K562 (cell line): Measurements from ENCODE around the gene ZNF74. TPM values are rescaled to one million over a fixed set of nuclear protein-coding genes. Genes with fewer than 3 reads are reported as not detected.

Experiments
- ADNP ChIP-seq: fragments of 200-800 bp; sonication (Bioruptor generic); IDR thresholded peaks from 2 replicates; pipeline ENCODE4 v1.6.1; 2016; ENCODE audit warnings: missing genetic modification characterization, missing compliant biosample characterization
- CHCHD3 ChIP-seq: fragments of 250-450 bp; sonication (Bioruptor Pico); IDR thresholded peaks from 2 replicates; pipeline ENCODE4 v2.1.2; 2022; ENCODE audit warnings: mild to moderate bottlenecking
- CREB1 ChIP-seq, 2 experiments: sonication (generic) in 1 of 2; formaldehyde crosslinking in 1 of 2; IDR thresholded peaks; 2 replicates each; pipeline versions ENCODE4 v1.6.1 to v1.8.0; 2012 to 2022; ENCODE audit warnings: inconsistent platforms in 1 of 2, mild to moderate bottlenecking in 1 of 2, missing genetic modification reagents in 1 of 2, moderate library complexity in 1 of 2
- DMBX1 ChIP-seq: fragments of 250-450 bp; sonication (Bioruptor Pico); IDR thresholded peaks from 2 replicates; pipeline ENCODE4 v1.8.0; 2022; ENCODE audit warnings: inconsistent platforms, mild to moderate bottlenecking, moderate library complexity, borderline replicate concordance
- ELF2 ChIP-seq: fragments of 250-450 bp; sonication (Bioruptor Pico); IDR thresholded peaks from 2 replicates; pipeline ENCODE4 v1.5.0; 2021; ENCODE audit warnings: mild to moderate bottlenecking
- ELF4 ChIP-seq: fragments of 450-650 bp; formaldehyde crosslinking; IDR thresholded peaks from 2 replicates; pipeline ENCODE4 v1.4.0; 2022; ENCODE audit warnings: missing genetic modification characterization
- ETV1 ChIP-seq: fragments of 450-650 bp; conservative IDR thresholded peaks from 2 replicates; pipeline ENCODE4 v1.6.1; 2016; ENCODE audit warnings: missing genetic modification characterization, control low read depth, low read depth, missing compliant biosample characterization
- FOXA3 ChIP-seq, 2 experiments: fragments of 450-650 bp in 1 of 2; sonication (generic) in 1 of 2; formaldehyde crosslinking; IDR thresholded peaks in 1 of 2; conservative IDR thresholded peaks in 1 of 2; 2 replicates each; pipeline versions ENCODE4 v1.4.0 to v1.8.0; 2020 to 2022; ENCODE audit warnings: mild to moderate bottlenecking in 2 of 2, missing genetic modification reagents in 1 of 2
- HCFC1 ChIP-seq: IDR thresholded peaks from 2 replicates; pipeline ENCODE4 v1.6.1; 2012; ENCODE audit warnings: low read depth, low read length, improper control_type of control experiment
- HIVEP1 ChIP-seq: fragments of 250-450 bp; sonication (Bioruptor Pico); IDR thresholded peaks from 2 replicates; pipeline ENCODE4 v1.4.0; 2020; ENCODE audit warnings: mild to moderate bottlenecking
- JUN ChIP-seq, 2 experiments: sonication (generic) in 1 of 2; formaldehyde crosslinking in 1 of 2; IDR thresholded peaks; 2 replicates each; pipeline versions ENCODE4 v1.6.1 to v1.8.0; 2012 to 2022; ENCODE audit warnings: borderline replicate concordance in 2 of 2, mild to moderate bottlenecking in 2 of 2, improper control_type of control experiment in 1 of 2, low read depth in 1 of 2, low read length in 1 of 2, missing genetic modification reagents in 1 of 2
- KDM1A ChIP-seq, 2 experiments: fragments of 450-650 bp; IDR thresholded peaks; 2 replicates each; pipeline ENCODE4 v1.6.1; 2016; ENCODE audit warnings: mild to moderate bottlenecking in 2 of 2
- MEF2D ChIP-seq: conservative IDR thresholded peaks from 2 replicates; pipeline ENCODE4 v1.6.1; 2016; ENCODE audit warnings: low read depth, missing genetic modification characterization, missing compliant biosample characterization
- MEIS2 ChIP-seq: fragments of 450-650 bp; IDR thresholded peaks from 2 replicates; pipeline ENCODE4 v1.6.1; 2014; ENCODE audit warnings: mild to moderate bottlenecking; ENCODE audit not compliant: partially characterized antibody
- NCOA2 ChIP-seq, 2 experiments: fragments of 450-650 bp; IDR thresholded peaks; 2 replicates each; pipeline ENCODE4 v1.6.1; 2018; ENCODE audit warnings: mild to moderate bottlenecking in 2 of 2, moderate library complexity in 1 of 2; ENCODE audit not compliant: partially characterized antibody in 2 of 2
- PRMT5 ChIP-seq: sonication (generic); formaldehyde crosslinking; IDR thresholded peaks from 2 replicates; pipeline ENCODE4 v1.5.0; 2020; ENCODE audit warnings: missing genetic modification reagents
- SMARCA5 ChIP-seq: fragments of 450-650 bp; IDR thresholded peaks from 2 replicates; pipeline ENCODE4 v1.6.1; 2016
- SRF ChIP-seq, 2 experiments: fragments of 250-450, 450-650 bp in 1 of 2; sonication (Bioruptor Pico) in 1 of 2; sonication (generic) in 1 of 2; formaldehyde crosslinking; IDR thresholded peaks; 2 replicates each; pipeline versions ENCODE4 v1.5.0 to v1.5.1; 2020 to 2022; ENCODE audit warnings: mild to moderate bottlenecking in 1 of 2, missing genetic modification reagents in 1 of 2
- TRIM24 ChIP-seq, 2 experiments: fragments of 450-650 bp; IDR thresholded peaks; 2 replicates each; pipeline ENCODE4 v1.6.1; 2016
- ZBTB7A ChIP-seq: IDR thresholded peaks from 2 replicates; pipeline ENCODE4 v1.6.1; 2011; ENCODE audit warnings: low read depth, mild to moderate bottlenecking, low read length, moderate library complexity, borderline replicate concordance; ENCODE audit not compliant: control insufficient read depth
- ZC3H11A ChIP-seq: IDR thresholded peaks from 2 replicates; pipeline ENCODE4 v1.6.1; 2012; ENCODE audit warnings: low read depth, low read length, improper control_type of control experiment
- ZNF589 ChIP-seq: fragments of 200-800 bp; sonication (Bioruptor generic); IDR thresholded peaks from 2 replicates; pipeline ENCODE4 v1.6.1; 2016; ENCODE audit warnings: low read depth, missing genetic modification characterization, missing compliant biosample characterization
- ZNF76 ChIP-seq: fragments of 250-450 bp; sonication (Bioruptor Pico); IDR thresholded peaks from 2 replicates; pipeline ENCODE4 v1.4.0; 2020; ENCODE audit warnings: mild to moderate bottlenecking, moderate library complexity, borderline replicate concordance
- polyA plus RNA-seq, 8 experiments: library from polyadenylated mRNA; depleted of rRNA in 4 of 8; stranded (reverse) in 5 of 8; unstranded in 3 of 8; fragments of >200 nt; fragmentation: Nextera tagmentation in 2 of 8; fragmentation: Illumina TruSeq in 1 of 8; extraction: Ambion mirVana in 2 of 8; extraction: Trizol in 1 of 8; gene quantifications; 2 replicates each; pipeline versions ENCODE4 v1.2.1 to v1.2.3, GENCODE V29; 2011 to 2014; ENCODE audit warnings: inconsistent platforms in 1 of 8, missing spikeins in 1 of 8
- total RNA-seq, 7 experiments: library from RNA; depleted of rRNA in 6 of 7; stranded (reverse); fragments of >200 nt in 6 of 7; fragmentation: Illumina TruSeq in 2 of 7; extraction: Trizol in 2 of 7; gene quantifications; 2 replicates each; pipeline versions ENCODE4 v1.2.1 to v1.2.3, GENCODE V29; 2011 to 2021; ENCODE audit warnings: low replicate concordance in 1 of 7
- TF ChIP-seq, protein P1 (sequence below): fragments of 250-450 bp; sonication (Bioruptor Pico); IDR thresholded peaks from 2 replicates; pipeline ENCODE4 v1.9.0; 2021; ENCODE audit warnings: mild to moderate bottlenecking, inconsistent platforms
- TF ChIP-seq, protein P2 (sequence below): sonication (generic); formaldehyde crosslinking; IDR thresholded peaks from 2 replicates; pipeline ENCODE4 v1.9.0; 2022; ENCODE audit warnings: mild to moderate bottlenecking, missing genetic modification reagents

Gene ZNF74
- total and polyA plus RNA-seq, 9 of the 15 experiments (the other 6 are each of a cell fraction or from before 2014, with no cell fraction given), result 2.4 to 53.5 (median 31.5) TPM

DNA sequence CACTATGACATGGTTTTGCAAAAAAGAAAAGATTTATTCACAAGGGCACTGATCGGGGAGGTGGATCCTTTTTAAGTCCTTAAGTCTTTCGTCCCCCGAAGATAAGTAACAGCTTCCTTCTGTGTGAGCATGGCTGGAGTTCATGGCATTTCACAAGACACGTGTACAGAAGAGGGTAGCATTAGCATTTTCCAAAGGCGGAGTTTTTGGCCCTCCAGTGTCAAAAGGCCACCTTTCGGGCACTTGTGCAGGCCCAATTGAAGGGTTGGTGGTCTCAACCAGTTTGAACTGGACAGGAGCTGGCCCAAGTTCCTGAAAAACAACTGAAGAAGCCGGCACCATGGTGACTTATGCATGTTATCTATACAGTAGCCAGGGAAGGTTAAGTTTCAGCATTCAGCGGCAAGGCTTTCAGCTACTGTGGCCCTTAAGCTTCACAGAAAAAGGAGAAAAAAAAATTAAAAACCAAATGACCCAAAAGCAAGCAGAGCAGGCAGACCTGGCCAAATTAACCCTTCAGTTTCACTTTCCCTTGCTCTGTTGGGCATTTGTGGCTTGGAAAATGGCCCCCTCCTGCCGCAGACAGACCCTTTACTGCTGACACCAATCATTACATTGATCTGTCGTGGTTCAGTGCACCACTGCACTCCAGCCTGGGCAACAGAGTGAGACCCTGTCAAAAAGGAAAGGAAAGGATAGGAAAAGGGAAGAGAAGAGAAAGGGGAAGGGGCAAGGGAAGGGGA is 18.7 kb downstream of the ZNF74 start (continued):
- 0 out of 4 replicates have a peak, but pooled peaks of 1 of the 2 experiments have one; percentile 32 for TF ChIP-seq SRF (CRISPR knock-in tag; IDR thresholded peaks at IDR 0.05)
- TF ChIP-seq ETV1 (tag), result peak; percentile 12; the same call in 1 of the 2 replicates
- TF ChIP-seq, protein P1, sequence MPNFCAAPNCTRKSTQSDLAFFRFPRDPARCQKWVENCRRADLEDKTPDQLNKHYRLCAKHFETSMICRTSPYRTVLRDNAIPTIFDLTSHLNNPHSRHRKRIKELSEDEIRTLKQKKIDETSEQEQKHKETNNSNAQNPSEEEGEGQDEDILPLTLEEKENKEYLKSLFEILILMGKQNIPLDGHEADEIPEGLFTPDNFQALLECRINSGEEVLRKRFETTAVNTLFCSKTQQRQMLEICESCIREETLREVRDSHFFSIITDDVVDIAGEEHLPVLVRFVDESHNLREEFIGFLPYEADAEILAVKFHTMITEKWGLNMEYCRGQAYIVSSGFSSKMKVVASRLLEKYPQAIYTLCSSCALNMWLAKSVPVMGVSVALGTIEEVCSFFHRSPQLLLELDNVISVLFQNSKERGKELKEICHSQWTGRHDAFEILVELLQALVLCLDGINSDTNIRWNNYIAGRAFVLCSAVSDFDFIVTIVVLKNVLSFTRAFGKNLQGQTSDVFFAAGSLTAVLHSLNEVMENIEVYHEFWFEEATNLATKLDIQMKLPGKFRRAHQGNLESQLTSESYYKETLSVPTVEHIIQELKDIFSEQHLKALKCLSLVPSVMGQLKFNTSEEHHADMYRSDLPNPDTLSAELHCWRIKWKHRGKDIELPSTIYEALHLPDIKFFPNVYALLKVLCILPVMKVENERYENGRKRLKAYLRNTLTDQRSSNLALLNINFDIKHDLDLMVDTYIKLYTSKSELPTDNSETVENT (CRISPR knock-in tag), result peak; percentile 37; the same call in 1 of the 2 replicates
- no peak for TF ChIP-seq KDM1A (IDR thresholded peaks at IDR 0.05)
- no peak for TF ChIP-seq ADNP (tag)
- TF ChIP-seq PRMT5, result no peak
- TF ChIP-seq HCFC1, result no peak
- TF ChIP-seq JUN (IDR thresholded peaks at IDR 0.05; ENCODE audit: borderline replicate concordance, low read depth, low read length), result 0 out of 2 replicates have a peak, but pooled peaks have one; percentile 33
- TF ChIP-seq JUN (CRISPR knock-in tag; IDR thresholded peaks at IDR 0.05; ENCODE audit: borderline replicate concordance), result no peak
- TF ChIP-seq ZBTB7A, result peak; percentile 39; the same call in 1 of the 2 replicates
- peak; percentile 89; the same call in 1 of the 2 replicates for TF ChIP-seq ELF4
- no peak for TF ChIP-seq NCOA2 (IDR thresholded peaks at IDR 0.05; ENCODE audit: partially characterized antibody in 2 of 2)
- peak; percentile 73; the same call in 1 of the 2 replicates for TF ChIP-seq SMARCA5
- TF ChIP-seq MEF2D (tag), result peak; percentile 36; the same call in 1 of the 2 replicates
- no peak for TF ChIP-seq CREB1 (IDR thresholded peaks at IDR 0.05)
- TF ChIP-seq CREB1 (CRISPR knock-in tag; IDR thresholded peaks at IDR 0.05), result no peak
- TF ChIP-seq ZNF589, result 0 out of 2 replicates have a peak, but pooled peaks have one; percentile 49
- peak; percentile 68 for TF ChIP-seq MEIS2
- no peak for TF ChIP-seq ELF2 (CRISPR knock-in tag)
- TF ChIP-seq FOXA3 (CRISPR knock-in tag; conservative IDR thresholded peaks at IDR 0.05 in 1 of 2, IDR thresholded peaks at IDR 0.05 in 1 of 2), result peak in 1 of 2 experiments; percentile 80; a peak in 1 of 4 replicates
- TF ChIP-seq, protein P2, sequence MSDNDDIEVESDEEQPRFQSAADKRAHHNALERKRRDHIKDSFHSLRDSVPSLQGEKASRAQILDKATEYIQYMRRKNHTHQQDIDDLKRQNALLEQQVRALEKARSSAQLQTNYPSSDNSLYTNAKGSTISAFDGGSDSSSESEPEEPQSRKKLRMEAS, result peak; percentile 80; the same call in 1 of the 2 replicates
- 0 out of 2 replicates have a peak, but pooled peaks have one; percentile 11 for TF ChIP-seq ZNF76 (CRISPR knock-in tag)
- TF ChIP-seq DMBX1 (CRISPR knock-in tag), result peak; percentile 51; the same call in 1 of the 2 replicates
- no peak for TF ChIP-seq ZC3H11A
- 0 out of 2 replicates have a peak, but pooled peaks have one; percentile 47 for TF ChIP-seq HIVEP1 (CRISPR knock-in tag)
- peak; percentile 62; the same call in 1 of the 2 replicates for TF ChIP-seq CHCHD3 (CRISPR knock-in tag)
- TF ChIP-seq TRIM24 (IDR thresholded peaks at IDR 0.05), result no peak; a peak in 1 of 4 replicates
